DND-41 (cell line): ENCODE measurements around the gene BTBD3.

Experiments
- ATAC-seq: fragments of 200-7000 bp; cut with Tn5 transposase; 3 replicates; pipeline ENCODE4 v1.9.1; 2021; ENCODE audit warnings: low read depth; ENCODE audit not compliant: insufficient read depth
- DNase-seq: peaks from one replicate; pipeline ENCODE4 v3.0.0-alpha.2; 2020
- H2AFZ ChIP-seq: 2 replicates; pipeline ENCODE4 v1.6.0; 2012; ENCODE audit warnings: low read depth, low read length
- H3K27ac ChIP-seq: 2 replicates; pipeline ENCODE4 v1.5.1; 2012; ENCODE audit warnings: low read length, inconsistent platforms
- H3K27me3 ChIP-seq: fragments of 200-600 bp; sonication (generic); 2 replicates; pipeline ENCODE4 v1.6.0; 2012; ENCODE audit warnings: low read length, mild to moderate bottlenecking, inconsistent platforms; ENCODE audit not compliant: insufficient read depth, poor library complexity
- H3K36me3 ChIP-seq: 2 replicates; pipeline ENCODE4 v1.5.1; 2012; ENCODE audit warnings: low read length, inconsistent platforms; ENCODE audit not compliant: insufficient read depth
- H3K4me1 ChIP-seq: 2 replicates; pipeline ENCODE4 v1.5.1; 2012; ENCODE audit warnings: mild to moderate bottlenecking, low read length; ENCODE audit not compliant: insufficient read depth
- H3K4me2 ChIP-seq: 2 replicates; pipeline ENCODE4 v1.6.0; 2012; ENCODE audit warnings: mild to moderate bottlenecking, moderate library complexity, low read length, inconsistent platforms; ENCODE audit not compliant: insufficient read depth
- H3K4me3 ChIP-seq, 2 experiments: fragments of 200-600 bp in 1 of 2; shearing (Covaris generic) in 1 of 2; 2 replicates each; pipeline ENCODE4 v1.5.1; 2012 to 2016; ENCODE audit warnings: inconsistent platforms in 2 of 2, low read length in 2 of 2, mild to moderate bottlenecking in 2 of 2, low read depth in 1 of 2, moderate library complexity in 1 of 2
- H3K79me2 ChIP-seq: 2 replicates; pipeline ENCODE4 v1.6.0; 2012; ENCODE audit warnings: low read length, inconsistent platforms; ENCODE audit not compliant: insufficient read depth
- H3K9ac ChIP-seq: 2 replicates; pipeline ENCODE4 v1.6.0; 2012; ENCODE audit warnings: low read depth, mild to moderate bottlenecking, inconsistent platforms, low read length, moderate library complexity
- H3K9me3 ChIP-seq: 2 replicates; pipeline ENCODE4 v1.5.1; 2012; ENCODE audit warnings: low read length, moderate library complexity, mild to moderate bottlenecking, inconsistent platforms; ENCODE audit not compliant: insufficient read depth, severe bottlenecking
- H4K20me1 ChIP-seq: 2 replicates; pipeline ENCODE4 v1.6.0; 2012; ENCODE audit warnings: low read length; ENCODE audit not compliant: insufficient read depth
- EZH2 ChIP-seq: IDR thresholded peaks from 3 replicates; pipeline ENCODE4 v1.6.1; 2012; ENCODE audit warnings: borderline replicate concordance, low read depth, mild to moderate bottlenecking, moderate library complexity, low read length, inconsistent platforms; ENCODE audit not compliant: severe bottlenecking
- TF ChIP-seq, protein P1 (sequence below): IDR thresholded peaks from 2 replicates; pipeline ENCODE4 v1.5.1; 2012; ENCODE audit warnings: borderline replicate concordance, low read length, moderate library complexity, mild to moderate bottlenecking; ENCODE audit not compliant: poor library complexity, severe bottlenecking; ENCODE audit errors: extremely low read depth

Gene BTBD3

DNA sequence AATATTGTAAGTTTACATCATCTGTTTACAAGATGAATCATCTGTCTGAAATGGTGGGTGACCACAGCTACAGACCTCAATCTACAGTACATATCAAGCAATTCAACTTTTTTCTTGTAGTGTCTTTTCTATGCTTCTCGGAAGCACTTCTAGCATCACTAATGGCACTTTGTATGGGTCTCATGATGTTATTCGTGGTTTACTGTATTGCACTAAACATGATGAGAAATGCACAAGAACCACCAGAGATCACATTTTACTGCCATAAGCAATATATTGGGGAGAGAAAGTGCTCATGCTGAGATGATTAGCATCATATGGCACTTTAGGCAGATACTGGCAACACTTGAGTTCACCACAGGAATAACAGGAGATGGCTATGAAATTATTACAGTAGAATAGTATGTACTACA, 15.4 kb upstream of the BTBD3 start:
- no peak overlapping the region for H3K4me2 ChIP-seq
- no peaks in the 10 kb centered on the region for H3K36me3 ChIP-seq
- H2AFZ ChIP-seq = no peak overlapping the region
- peaks cover 5% of the 10 kb centered on the region; the same call in 1 of the 2 replicates for H3K4me1 ChIP-seq
- DNase-seq = no peak
- no peak overlapping the region for H3K4me3 ChIP-seq
- no peak for ATAC-seq
- H3K9ac ChIP-seq = no peak overlapping the region
- H3K79me2 ChIP-seq = peaks cover 96% of the 10 kb centered on the region
- no peak overlapping the region for H3K27ac ChIP-seq
- H3K27me3 ChIP-seq = no peaks in the 10 kb centered on the region
- TF ChIP-seq, protein P1, sequence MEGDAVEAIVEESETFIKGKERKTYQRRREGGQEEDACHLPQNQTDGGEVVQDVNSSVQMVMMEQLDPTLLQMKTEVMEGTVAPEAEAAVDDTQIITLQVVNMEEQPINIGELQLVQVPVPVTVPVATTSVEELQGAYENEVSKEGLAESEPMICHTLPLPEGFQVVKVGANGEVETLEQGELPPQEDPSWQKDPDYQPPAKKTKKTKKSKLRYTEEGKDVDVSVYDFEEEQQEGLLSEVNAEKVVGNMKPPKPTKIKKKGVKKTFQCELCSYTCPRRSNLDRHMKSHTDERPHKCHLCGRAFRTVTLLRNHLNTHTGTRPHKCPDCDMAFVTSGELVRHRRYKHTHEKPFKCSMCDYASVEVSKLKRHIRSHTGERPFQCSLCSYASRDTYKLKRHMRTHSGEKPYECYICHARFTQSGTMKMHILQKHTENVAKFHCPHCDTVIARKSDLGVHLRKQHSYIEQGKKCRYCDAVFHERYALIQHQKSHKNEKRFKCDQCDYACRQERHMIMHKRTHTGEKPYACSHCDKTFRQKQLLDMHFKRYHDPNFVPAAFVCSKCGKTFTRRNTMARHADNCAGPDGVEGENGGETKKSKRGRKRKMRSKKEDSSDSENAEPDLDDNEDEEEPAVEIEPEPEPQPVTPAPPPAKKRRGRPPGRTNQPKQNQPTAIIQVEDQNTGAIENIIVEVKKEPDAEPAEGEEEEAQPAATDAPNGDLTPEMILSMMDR = no peak
- no peak for TF ChIP-seq EZH2
- no peaks in the 10 kb centered on the region for H3K9me3 ChIP-seq
- H4K20me1 ChIP-seq = peaks cover 46% of the 10 kb centered on the region

DNA sequence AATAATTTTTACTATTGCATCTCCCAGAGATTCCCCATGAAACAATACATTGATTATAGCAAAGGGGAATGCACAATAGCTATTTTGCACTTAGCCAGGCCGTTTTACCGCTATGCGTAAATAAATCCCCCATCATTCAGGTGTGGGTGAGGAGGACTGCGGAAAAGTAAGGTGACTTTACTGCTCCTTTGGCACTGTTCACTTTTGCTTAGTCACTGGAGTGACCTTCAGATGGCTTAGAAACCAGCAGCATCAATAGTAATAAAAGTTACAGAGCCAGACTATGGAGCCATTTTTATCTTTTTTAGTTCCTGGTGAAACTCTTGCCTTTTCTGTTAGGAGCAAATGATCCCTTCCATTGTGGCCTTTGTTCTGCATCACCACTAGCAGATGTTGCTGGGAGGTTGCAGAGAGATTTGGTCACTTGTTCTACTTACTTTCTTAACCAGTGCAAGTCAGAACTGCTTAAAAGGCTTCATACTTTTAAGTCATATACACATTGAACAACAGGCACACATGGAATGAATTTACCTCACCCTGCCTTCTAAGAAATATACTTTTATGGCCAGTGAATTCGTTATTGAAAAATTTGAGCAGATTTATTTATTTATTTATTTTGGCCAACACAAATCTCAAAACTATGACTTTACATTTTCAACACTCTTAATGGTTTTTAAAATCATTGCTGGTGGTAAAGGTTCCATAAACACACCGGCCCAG, 12.1 kb upstream of the BTBD3 start:
- no peaks in the 10 kb centered on the region for H3K36me3 ChIP-seq
- peaks cover 96% of the 10 kb centered on the region for H3K79me2 ChIP-seq
- no peaks in the 10 kb centered on the region for H3K27me3 ChIP-seq
- H3K4me2 ChIP-seq = no peak overlapping the region
- H3K9ac ChIP-seq = no peak overlapping the region
- no peak overlapping the region for H3K4me3 ChIP-seq
- H3K9me3 ChIP-seq = no peaks in the 10 kb centered on the region
- peaks cover 36% of the 10 kb centered on the region for H4K20me1 ChIP-seq
- no peak overlapping the region for H3K27ac ChIP-seq
- no peak overlapping the region for H2AFZ ChIP-seq
- ATAC-seq (no peak), DNase-seq (no peak)
- peaks cover 5% of the 10 kb centered on the region; the same call in 1 of the 2 replicates for H3K4me1 ChIP-seq
- TF ChIP-seq EZH2 = no peak
- TF ChIP-seq, protein P1 = no peak

DNA sequence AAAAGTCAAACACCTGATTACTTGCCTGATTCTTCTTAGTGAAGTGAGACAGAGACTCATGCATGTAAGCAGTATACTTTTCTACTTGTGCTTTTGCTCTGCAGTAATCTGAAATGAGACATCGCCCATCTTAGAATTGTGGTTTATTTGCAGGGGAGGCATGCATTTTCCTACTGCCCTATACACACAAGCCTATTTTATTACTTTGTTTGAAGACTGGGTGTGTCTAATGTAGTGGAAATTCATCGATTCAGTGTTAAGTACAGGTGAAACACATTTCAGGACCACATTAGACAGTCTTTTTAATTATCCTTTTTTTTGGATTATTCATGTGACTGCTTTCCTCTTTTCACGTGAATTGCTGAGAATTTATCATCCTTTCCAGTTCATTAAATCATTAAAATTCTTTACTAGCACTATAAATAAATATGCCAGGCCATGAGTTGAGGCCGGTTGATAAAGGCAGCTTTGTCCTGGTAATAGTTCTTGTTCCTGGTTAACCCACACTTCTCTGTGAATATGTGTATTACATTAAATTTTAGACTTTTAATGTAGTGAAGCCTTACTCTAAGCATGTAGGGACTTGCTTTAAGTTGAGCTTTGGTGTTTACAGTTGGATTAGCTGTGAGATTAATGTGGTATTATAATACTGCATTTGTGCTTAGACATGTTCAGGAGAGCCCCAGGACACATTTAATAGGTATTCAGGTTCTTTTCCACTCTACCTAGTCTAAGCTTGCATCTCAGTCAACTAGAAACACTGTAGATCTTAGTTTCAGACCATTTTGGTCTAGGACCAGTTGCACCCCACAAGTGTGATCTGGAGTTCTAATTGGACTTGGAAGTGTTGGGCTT, 10.8 kb upstream of the BTBD3 start:
- Histone ChIP-seq H3K79me2 (peaks cover 98% of the 10 kb centered on the region), H3K36me3 (no peaks in the 10 kb centered on the region), H3K9ac (no peak overlapping the region), H3K4me2 (no peak overlapping the region), H2AFZ (no peak overlapping the region), H4K20me1 (peaks cover 37% of the 10 kb centered on the region), H3K27me3 (no peaks in the 10 kb centered on the region), H3K9me3 (no peaks in the 10 kb centered on the region), H3K27ac (no peak overlapping the region), H3K4me3 (no peak overlapping the region), H3K4me1 (no peaks in the 10 kb centered on the region)
- no peak for TF ChIP-seq EZH2
- TF ChIP-seq, protein P1 = no peak
- DNase-seq (no peak), ATAC-seq (no peak)
